HepG2 (cell line): ENCODE results near the gene ISCA1. TPM values are rescaled to one million over a fixed set of nuclear protein-coding genes. Genes with fewer than 3 reads are reported as not detected.
A peak's percentile ranks its signal among the peaks of the same experiment; 100 is the strongest.

Experiments used
- ARID2 ChIP-seq: sonication (generic); formaldehyde crosslinking; IDR thresholded peaks from 2 replicates; pipeline ENCODE4 v1.8.1; 2022; ENCODE audit warnings: mild to moderate bottlenecking, missing genetic modification reagents, borderline replicate concordance
- CENPT ChIP-seq: sonication (generic); formaldehyde crosslinking; IDR thresholded peaks from 2 replicates; pipeline ENCODE4 v1.8.0; 2022; ENCODE audit warnings: low read depth, mild to moderate bottlenecking, moderate library complexity, missing genetic modification reagents
- EHMT2 ChIP-seq: fragments of 200-600 bp; sonication (generic); IDR thresholded peaks from 2 replicates; pipeline ENCODE4 v1.7.0; 2017; ENCODE audit warnings: antibody characterized with exemption, low read depth, low read length, borderline replicate concordance
- GATAD2A ChIP-seq: IDR thresholded peaks from 2 replicates; pipeline ENCODE4 v1.6.1; 2016
- HMGXB3 ChIP-seq: sonication (generic); formaldehyde crosslinking; IDR thresholded peaks from 2 replicates; pipeline ENCODE4 v1.4.0; 2020; ENCODE audit warnings: missing genetic modification reagents, borderline replicate concordance
- KLF15 ChIP-seq: sonication (generic); formaldehyde crosslinking; IDR thresholded peaks from 2 replicates; pipeline ENCODE4 v1.8.1; 2023; ENCODE audit warnings: borderline replicate concordance, mild to moderate bottlenecking, inconsistent platforms, missing genetic modification reagents, mixed read lengths
- KMT2B ChIP-seq: IDR thresholded peaks from 2 replicates; pipeline ENCODE4 v1.6.1; 2016; ENCODE audit warnings: missing genetic modification reagents, missing compliant biosample characterization
- NAIF1 ChIP-seq: sonication (generic); formaldehyde crosslinking; IDR thresholded peaks from 2 replicates; pipeline ENCODE4 v1.5.0; 2020; ENCODE audit warnings: mild to moderate bottlenecking, missing genetic modification reagents, borderline replicate concordance
- NFIC ChIP-seq: IDR thresholded peaks from 2 replicates; pipeline ENCODE4 v1.6.1; 2012; ENCODE audit warnings: mild to moderate bottlenecking, low read length, inconsistent platforms
- SMAD1 ChIP-seq: sonication (generic); formaldehyde crosslinking; IDR thresholded peaks from 2 replicates; pipeline ENCODE4 v1.4.0; 2020; ENCODE audit warnings: missing genetic modification reagents, low read depth, mild to moderate bottlenecking, borderline replicate concordance
- SRY ChIP-seq: sonication (generic); formaldehyde crosslinking; IDR thresholded peaks from 2 replicates; pipeline ENCODE4 v1.8.0; 2022; ENCODE audit warnings: mild to moderate bottlenecking, missing genetic modification reagents
- TRIM24 ChIP-seq: sonication (generic); formaldehyde crosslinking; IDR thresholded peaks from 2 replicates; pipeline ENCODE4 v1.8.0; 2022; ENCODE audit warnings: mild to moderate bottlenecking, missing genetic modification reagents
- ZBTB38 ChIP-seq: sonication (generic); formaldehyde crosslinking; IDR thresholded peaks from 2 replicates; pipeline ENCODE4 v1.5.1; 2020; ENCODE audit warnings: mild to moderate bottlenecking, missing genetic modification reagents
- ZFP82 ChIP-seq: sonication (generic); formaldehyde crosslinking; IDR thresholded peaks from 2 replicates; pipeline ENCODE4 v1.5.1; 2020; ENCODE audit warnings: mild to moderate bottlenecking, missing genetic modification reagents, borderline replicate concordance
- ZFP91 ChIP-seq: sonication (generic); formaldehyde crosslinking; IDR thresholded peaks from 2 replicates; pipeline ENCODE4 v1.9.0; 2022; ENCODE audit warnings: missing genetic modification reagents, mild to moderate bottlenecking, borderline replicate concordance
- ZKSCAN8 ChIP-seq: IDR thresholded peaks from 2 replicates; pipeline ENCODE4 v1.6.1; 2016; ENCODE audit warnings: borderline replicate concordance, missing genetic modification reagents, missing compliant biosample characterization
- ZNF20 ChIP-seq: sonication (generic); formaldehyde crosslinking; IDR thresholded peaks from 2 replicates; pipeline ENCODE4 v1.4.0; 2020; ENCODE audit warnings: mild to moderate bottlenecking, moderate library complexity, missing genetic modification reagents
- ZNF619 ChIP-seq: sonication (generic); formaldehyde crosslinking; IDR thresholded peaks from 2 replicates; pipeline ENCODE4 v1.4.0; 2020; ENCODE audit warnings: mild to moderate bottlenecking, missing genetic modification reagents
- ZNF768 ChIP-seq: sonication (generic); formaldehyde crosslinking; IDR thresholded peaks from 2 replicates; pipeline ENCODE4 v1.4.0; 2020; ENCODE audit warnings: missing genetic modification reagents
- polyA plus RNA-seq, 8 experiments: library from polyadenylated mRNA; depleted of rRNA in 3 of 8; stranded (reverse) in 7 of 8; unstranded in 1 of 8; fragments of >200 nt; fragmentation: Illumina TruSeq in 4 of 8; extraction: Trizol in 4 of 8; gene quantifications; 2 replicates each; pipeline versions ENCODE4 v1.2.1 to v1.2.3, GENCODE V29; 2011 to 2016; ENCODE audit warnings: low read depth in 4 of 8, missing spikeins in 1 of 8, mixed read lengths in 1 of 8; ENCODE audit not compliant: insufficient read depth in 1 of 8
- total RNA-seq, 5 experiments: library from RNA; depleted of rRNA; stranded (reverse); fragments of >200 nt; fragmentation: Illumina TruSeq; extraction: Trizol; gene quantifications; 2 replicates each; pipeline ENCODE4 v1.2.3, GENCODE V29; 2016; ENCODE audit warnings: low read depth in 1 of 5
- TF ChIP-seq, protein P1 (sequence below): sonication (generic); formaldehyde crosslinking; IDR thresholded peaks from 2 replicates; pipeline ENCODE4 v1.9.0; 2021; ENCODE audit warnings: missing genetic modification reagents, borderline replicate concordance

The ISCA1 gene
- total and polyA plus RNA-seq, 2 of the 13 experiments (the other 11 are each of a cell fraction or from before 2014, with no cell fraction given) = 29.2 to 40.9 TPM

DNA sequence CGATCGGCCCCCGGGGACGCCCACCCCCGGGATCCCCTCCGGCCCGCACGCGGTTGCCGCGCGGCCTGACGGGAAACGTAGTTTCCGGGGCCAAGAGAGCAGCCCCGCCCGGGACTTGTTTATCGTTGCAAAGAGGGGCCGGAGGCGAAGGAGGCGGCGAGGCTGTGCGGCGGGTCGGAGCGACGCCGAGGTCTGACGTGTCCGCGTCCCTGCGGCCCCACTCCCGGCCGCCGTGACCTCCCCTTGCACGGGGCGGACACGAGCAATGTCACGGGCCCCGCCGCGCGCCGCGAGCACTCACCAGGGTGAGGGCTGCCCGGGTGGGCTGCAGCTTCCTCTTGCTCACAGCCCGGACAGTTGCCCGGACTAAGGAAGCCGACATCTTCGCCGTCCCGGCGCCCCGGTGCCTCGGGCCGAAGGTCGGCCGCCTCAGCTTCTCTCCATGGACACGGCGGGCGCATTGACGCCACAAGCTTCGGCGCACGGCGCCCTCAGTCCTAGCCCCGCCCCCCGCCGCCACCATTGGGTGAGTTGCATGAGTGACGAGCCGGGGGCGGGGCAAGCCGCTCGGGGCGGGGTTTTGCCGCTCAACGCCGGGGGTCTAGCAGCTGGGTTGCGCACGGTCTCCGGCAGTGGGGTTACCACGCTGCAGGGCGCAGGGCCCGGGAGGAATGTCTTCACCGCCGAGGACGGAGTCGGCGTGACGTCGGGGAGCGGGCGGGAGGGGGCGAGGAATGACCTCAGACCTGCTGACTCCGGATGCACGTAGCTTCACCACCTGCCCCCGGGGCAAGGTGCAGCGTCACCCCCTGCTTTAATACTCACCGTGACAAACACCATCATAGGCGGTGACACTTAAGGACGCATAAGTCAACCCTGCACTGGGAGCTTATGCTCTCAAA, at the start of gene ISCA1 (continued):
- no peak for TF ChIP-seq SMAD1 (CRISPR knock-in tag)
- no peak for TF ChIP-seq NFIC
- TF ChIP-seq EHMT2 = no peak
- peak; percentile 62; the same call in 1 of the 2 replicates for TF ChIP-seq ZNF768 (CRISPR knock-in tag)
- TF ChIP-seq ZNF20 = 0 out of 2 replicates have a peak, but pooled peaks have one; percentile 66
- no peak for TF ChIP-seq KLF15
- TF ChIP-seq ZFP82 (CRISPR knock-in tag) = peak; percentile 60; the same call in 1 of the 2 replicates
- TF ChIP-seq TRIM24 = no peak
- TF ChIP-seq ARID2 (CRISPR knock-in tag) = no peak
- TF ChIP-seq KMT2B (CRISPR knock-in tag) = peak; percentile 78
- TF ChIP-seq ZBTB38 = no peak
- 0 out of 2 replicates have a peak, but pooled peaks have one; percentile 15 for TF ChIP-seq SRY
- no peak; the same call in 1 of the 2 replicates for TF ChIP-seq CENPT (CRISPR knock-in tag)
- no peak; the same call in none of the 2 replicates for TF ChIP-seq GATAD2A
- TF ChIP-seq ZKSCAN8 (CRISPR knock-in tag) = no peak; the same call in 1 of the 2 replicates
- peak; percentile 46; the same call in 1 of the 2 replicates for TF ChIP-seq ZNF619
- peak; percentile 94 for TF ChIP-seq ZFP91 (CRISPR knock-in tag)
- TF ChIP-seq, protein P1, sequence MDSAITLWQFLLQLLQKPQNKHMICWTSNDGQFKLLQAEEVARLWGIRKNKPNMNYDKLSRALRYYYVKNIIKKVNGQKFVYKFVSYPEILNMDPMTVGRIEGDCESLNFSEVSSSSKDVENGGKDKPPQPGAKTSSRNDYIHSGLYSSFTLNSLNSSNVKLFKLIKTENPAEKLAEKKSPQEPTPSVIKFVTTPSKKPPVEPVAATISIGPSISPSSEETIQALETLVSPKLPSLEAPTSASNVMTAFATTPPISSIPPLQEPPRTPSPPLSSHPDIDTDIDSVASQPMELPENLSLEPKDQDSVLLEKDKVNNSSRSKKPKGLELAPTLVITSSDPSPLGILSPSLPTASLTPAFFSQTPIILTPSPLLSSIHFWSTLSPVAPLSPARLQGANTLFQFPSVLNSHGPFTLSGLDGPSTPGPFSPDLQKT = no peak
- 0 out of 2 replicates have a peak, but pooled peaks have one; percentile 54 for TF ChIP-seq HMGXB3
- peak; percentile 55; the same call in 1 of the 2 replicates for TF ChIP-seq NAIF1 (CRISPR knock-in tag)
